Measurements from ENCODE around the gene HP1BP3.

HP1BP3 gene

DNA sequence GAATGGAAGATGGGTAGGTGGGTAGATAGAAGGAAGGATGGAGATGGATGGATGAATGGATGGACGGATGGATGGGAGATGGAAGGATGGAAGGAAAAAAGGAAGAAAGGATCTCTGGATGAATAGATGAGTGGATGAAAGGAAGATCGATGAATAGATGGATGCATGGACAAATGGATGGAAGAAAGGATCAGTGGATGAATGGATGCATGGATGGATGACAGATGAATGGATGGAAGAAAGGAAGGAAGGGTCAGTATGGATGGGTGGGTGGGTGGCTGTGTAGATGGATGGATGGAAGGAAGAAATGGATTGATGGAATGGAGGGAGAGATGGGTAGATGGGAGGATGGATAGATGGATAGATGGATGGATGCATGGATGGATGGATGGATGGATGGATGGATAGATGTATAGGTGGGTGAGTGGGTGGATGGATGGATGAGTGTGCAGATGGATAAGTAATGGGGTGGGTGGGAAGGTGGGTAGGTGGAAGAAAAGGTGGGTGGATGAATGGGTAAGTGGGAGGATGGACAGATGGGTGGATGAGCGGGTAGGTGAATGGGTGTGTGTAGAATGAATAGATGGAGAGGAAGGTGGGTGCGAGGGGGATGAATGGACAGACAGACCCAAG, 83.9 kb downstream of the HP1BP3 start:
- Histone ChIP-seq H3K9me3 (ENCODE audit: insufficient read depth, low read depth, low read length) (no peaks in the 10 kb centered on the region), H3K27me3 (ENCODE audit: insufficient read depth, low read length) (no peaks in the 10 kb centered on the region), H3K9ac (ENCODE audit: low read depth, low read length) (no peak overlapping the region), H3K27ac (ENCODE audit: low read length) (no peak overlapping the region), H3K4me1 (ENCODE audit: insufficient read depth, low read length) (no peaks in the 10 kb centered on the region), H3K4me3 (ENCODE audit: low read length) (no peak overlapping the region), H3K36me3 (ENCODE audit: insufficient read depth, low read depth, low read length) (no peaks in the 10 kb centered on the region)

DNA sequence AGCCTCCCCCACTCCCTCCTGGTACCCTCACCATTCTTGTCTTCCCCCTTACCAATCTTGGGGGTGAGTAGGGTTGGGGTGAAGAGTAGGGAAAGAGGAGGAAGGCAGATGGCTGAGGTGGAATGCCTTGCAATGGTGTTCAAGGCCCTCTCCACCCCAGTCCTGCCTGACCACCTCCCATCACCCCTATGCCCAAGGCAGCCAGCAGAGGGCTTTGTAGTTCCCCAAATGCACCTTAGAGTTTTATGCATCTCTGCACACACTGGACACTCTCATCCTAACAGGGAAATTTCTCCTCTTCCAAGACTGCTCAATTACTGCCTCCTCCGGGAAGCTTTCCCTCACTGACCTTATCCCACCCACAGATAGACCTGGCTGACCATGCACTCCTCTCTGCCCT, 84.7 kb downstream of the HP1BP3 start:
- H3K27me3 ChIP-seq (ENCODE audit: insufficient read depth, low read length) = no peaks in the 10 kb centered on the region
- no peak overlapping the region for H3K9ac ChIP-seq (ENCODE audit: low read depth, low read length)
- 0 out of 2 replicates have a peak, but pooled peaks cover 2% of the 10 kb centered on the region for H3K4me1 ChIP-seq (ENCODE audit: insufficient read depth, low read length)
- no peak overlapping the region for H3K27ac ChIP-seq (ENCODE audit: low read length)
- no peaks in the 10 kb centered on the region for H3K9me3 ChIP-seq (ENCODE audit: insufficient read depth, low read depth, low read length)
- H3K4me3 ChIP-seq (ENCODE audit: low read length) = no peak overlapping the region
- no peaks in the 10 kb centered on the region for H3K36me3 ChIP-seq (ENCODE audit: insufficient read depth, low read depth, low read length)

DNA sequence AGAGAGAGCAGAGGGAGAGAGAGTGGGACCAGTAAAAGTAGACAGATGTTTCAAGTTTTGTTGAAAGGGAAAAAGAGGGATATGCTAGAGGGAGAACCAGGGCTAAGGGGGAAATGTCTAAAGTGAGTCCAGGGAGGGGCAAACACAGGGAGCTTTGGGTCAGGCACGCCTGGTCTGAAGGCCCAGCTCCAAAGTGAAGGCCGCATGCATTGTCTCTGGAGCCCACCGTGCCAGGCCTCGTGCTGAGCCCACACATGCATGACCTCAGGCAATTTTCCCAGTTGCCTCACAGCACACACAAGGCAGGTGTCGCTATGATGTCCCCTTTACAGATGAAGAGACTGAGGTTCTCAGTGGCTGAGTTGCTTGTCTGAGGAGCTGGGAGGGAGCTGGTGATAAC, 85.3 kb downstream of the HP1BP3 start:
- Histone ChIP-seq H3K36me3 (ENCODE audit: insufficient read depth, low read depth, low read length) (no peaks in the 10 kb centered on the region), H3K4me1 (ENCODE audit: insufficient read depth, low read length) (0 out of 2 replicates have a peak, but pooled peaks cover 5% of the 10 kb centered on the region), H3K27me3 (ENCODE audit: insufficient read depth, low read length) (no peaks in the 10 kb centered on the region), H3K27ac (ENCODE audit: low read length) (no peak overlapping the region), H3K9me3 (ENCODE audit: insufficient read depth, low read depth, low read length) (no peaks in the 10 kb centered on the region), H3K4me3 (ENCODE audit: low read length) (no peak overlapping the region), H3K9ac (ENCODE audit: low read depth, low read length) (no peak overlapping the region)

DNA sequence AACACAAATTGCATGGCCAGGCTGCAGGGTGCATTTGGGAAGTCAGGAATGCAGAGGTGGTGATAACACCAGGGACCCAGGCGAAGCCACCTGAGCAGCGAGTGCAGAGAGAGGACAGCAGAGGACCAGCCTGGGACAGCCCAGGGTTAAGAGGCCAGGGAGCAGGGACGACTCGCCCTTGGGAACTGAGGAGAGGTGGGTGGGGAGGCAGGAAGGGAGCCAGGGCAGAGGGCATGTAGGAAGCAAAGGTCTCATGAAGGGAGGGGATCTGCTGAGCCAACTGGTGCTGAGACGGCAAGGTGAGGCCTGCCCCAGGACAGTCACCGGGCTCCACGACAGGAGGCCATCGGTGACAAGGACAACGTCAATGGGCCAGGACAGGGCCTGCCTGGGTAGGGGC, 85.7 kb downstream of the HP1BP3 start:
- Histone ChIP-seq H3K27me3 (ENCODE audit: insufficient read depth, low read length) (no peaks in the 10 kb centered on the region), H3K4me3 (ENCODE audit: low read length) (no peak overlapping the region), H3K9me3 (ENCODE audit: insufficient read depth, low read depth, low read length) (no peaks in the 10 kb centered on the region), H3K27ac (ENCODE audit: low read length) (no peak overlapping the region), H3K36me3 (ENCODE audit: insufficient read depth, low read depth, low read length) (no peaks in the 10 kb centered on the region), H3K4me1 (ENCODE audit: insufficient read depth, low read length) (0 out of 2 replicates have a peak, but pooled peaks cover 5% of the 10 kb centered on the region), H3K9ac (ENCODE audit: low read depth, low read length) (no peak overlapping the region)

DNA sequence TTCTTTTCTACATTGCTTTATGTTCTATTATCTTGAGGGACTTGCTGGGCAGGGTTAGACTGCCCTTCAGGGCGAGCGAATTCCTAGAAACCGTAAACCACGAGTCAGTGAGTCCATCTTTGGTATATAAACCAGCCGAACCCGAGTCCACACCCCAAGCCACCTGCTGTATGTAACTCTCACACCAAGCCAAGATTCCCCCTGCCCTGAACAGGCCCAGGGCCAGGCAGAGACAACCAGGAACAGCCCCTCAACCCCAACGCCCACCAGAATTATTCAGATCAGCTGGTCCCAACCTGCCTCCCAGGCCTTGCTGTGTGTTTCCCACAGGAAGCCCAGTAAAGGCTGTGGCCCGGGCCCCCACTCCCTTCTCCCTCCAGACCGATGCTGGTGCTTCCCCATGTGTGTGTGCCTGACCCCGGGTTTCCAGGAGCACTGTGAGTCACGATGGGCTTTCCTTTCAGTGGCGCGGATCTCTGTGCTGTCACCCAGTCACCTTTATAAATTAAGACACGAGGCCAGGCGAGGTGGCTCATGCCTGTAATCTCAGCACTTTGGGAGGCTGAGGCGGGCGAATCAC, 86.4 kb downstream of the HP1BP3 start:
- Histone ChIP-seq H3K9ac (ENCODE audit: low read depth, low read length) (no peak overlapping the region), H3K4me3 (ENCODE audit: low read length) (no peak overlapping the region), H3K36me3 (ENCODE audit: insufficient read depth, low read depth, low read length) (no peaks in the 10 kb centered on the region), H3K4me1 (ENCODE audit: insufficient read depth, low read length) (0 out of 2 replicates have a peak, but pooled peaks cover 5% of the 10 kb centered on the region), H3K9me3 (ENCODE audit: insufficient read depth, low read depth, low read length) (no peaks in the 10 kb centered on the region), H3K27ac (ENCODE audit: low read length) (no peak overlapping the region), H3K27me3 (ENCODE audit: insufficient read depth, low read length) (no peaks in the 10 kb centered on the region)

DNA sequence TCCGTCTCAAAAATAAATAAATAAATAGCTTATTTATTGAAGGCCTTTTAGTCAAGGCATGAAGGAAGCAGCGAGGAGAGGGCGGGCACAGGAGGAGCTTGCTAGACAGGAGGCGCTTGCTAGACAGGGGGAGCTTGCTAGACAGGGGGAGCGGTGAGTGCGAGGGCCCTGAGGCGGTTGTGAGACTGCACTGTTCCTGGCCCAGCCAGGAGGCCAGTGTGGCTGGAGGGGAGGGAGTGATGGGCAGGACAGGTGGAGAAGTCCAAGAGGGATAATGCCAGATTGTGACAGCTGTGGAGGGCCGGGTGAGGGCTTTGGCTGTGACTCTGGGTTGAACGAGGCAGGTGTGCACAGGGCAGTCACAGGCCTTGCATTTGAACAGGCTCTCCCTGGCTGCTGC, 87.5 kb downstream of the HP1BP3 start:
- Histone ChIP-seq H3K27me3 (ENCODE audit: insufficient read depth, low read length) (no peaks in the 10 kb centered on the region), H3K9ac (ENCODE audit: low read depth, low read length) (no peak overlapping the region), H3K4me3 (ENCODE audit: low read length) (no peak overlapping the region), H3K9me3 (ENCODE audit: insufficient read depth, low read depth, low read length) (no peaks in the 10 kb centered on the region), H3K27ac (ENCODE audit: low read length) (no peak overlapping the region), H3K4me1 (ENCODE audit: insufficient read depth, low read length) (0 out of 2 replicates have a peak, but pooled peaks cover 5% of the 10 kb centered on the region), H3K36me3 (ENCODE audit: insufficient read depth, low read depth, low read length) (no peaks in the 10 kb centered on the region)

DNA sequence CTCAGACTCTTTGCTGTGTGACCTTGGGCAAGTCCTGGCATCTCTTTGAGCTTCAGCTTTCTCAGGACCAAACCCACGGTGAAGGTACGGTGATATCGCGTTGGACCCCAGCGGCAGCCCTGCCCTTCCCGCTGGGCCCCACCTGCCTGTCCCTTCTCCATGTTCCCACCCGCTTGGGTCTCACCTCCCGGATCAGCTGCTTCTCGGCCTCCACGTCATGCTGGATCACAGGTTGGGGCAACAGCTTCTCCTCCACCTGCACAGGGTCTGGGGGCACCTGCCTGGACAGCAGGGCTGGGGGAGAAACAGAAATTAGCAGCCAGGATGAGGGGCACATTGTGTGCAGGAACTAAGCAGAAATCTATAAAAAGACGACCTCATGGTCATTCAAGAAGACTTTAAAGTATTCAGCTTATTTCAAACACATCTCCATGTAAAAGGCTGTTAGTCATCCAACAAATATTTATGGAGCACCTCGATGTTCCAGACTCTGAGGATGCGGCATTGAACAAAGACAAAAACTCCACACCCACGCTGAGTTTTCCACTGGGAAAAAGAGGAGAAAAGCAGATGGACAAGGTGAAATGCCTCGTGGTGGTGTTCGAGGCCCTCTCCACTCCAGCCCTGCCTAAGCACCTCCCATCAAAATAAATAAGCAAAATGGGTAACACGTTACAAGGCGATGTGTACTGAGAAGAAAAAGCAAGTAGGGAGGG, 88.8 kb downstream of the HP1BP3 start:
- Histone ChIP-seq H3K9me3 (ENCODE audit: insufficient read depth, low read depth, low read length) (no peaks in the 10 kb centered on the region), H3K4me1 (ENCODE audit: insufficient read depth, low read length) (0 out of 2 replicates have a peak, but pooled peaks cover 5% of the 10 kb centered on the region), H3K27ac (ENCODE audit: low read length) (no peak overlapping the region), H3K27me3 (ENCODE audit: insufficient read depth, low read length) (no peaks in the 10 kb centered on the region), H3K4me3 (ENCODE audit: low read length) (no peak overlapping the region), H3K9ac (ENCODE audit: low read depth, low read length) (no peak overlapping the region), H3K36me3 (ENCODE audit: insufficient read depth, low read depth, low read length) (no peaks in the 10 kb centered on the region)

DNA sequence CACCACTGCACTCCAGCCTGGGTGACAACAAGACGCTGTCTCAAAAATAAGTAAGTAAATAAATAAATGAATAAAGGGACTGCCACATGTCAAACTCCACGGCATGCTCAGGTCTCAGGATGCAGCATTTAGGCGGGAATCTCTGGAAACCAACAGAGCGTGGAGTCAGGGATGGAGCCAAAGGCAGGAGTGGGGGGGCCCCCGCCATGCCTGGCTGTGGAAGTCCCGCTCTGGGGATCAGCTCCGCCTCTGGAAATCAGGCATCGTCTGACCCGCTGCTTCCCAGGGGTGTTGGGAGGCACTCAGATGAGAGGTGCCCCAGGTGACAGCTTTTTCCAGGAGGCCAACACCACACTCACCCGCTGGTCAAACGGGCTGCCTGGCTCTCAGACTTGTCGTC, 89.5 kb downstream of the HP1BP3 start:
- Histone ChIP-seq H3K27me3 (ENCODE audit: insufficient read depth, low read length) (no peaks in the 10 kb centered on the region), H3K27ac (ENCODE audit: low read length) (no peak overlapping the region), H3K9me3 (ENCODE audit: insufficient read depth, low read depth, low read length) (no peaks in the 10 kb centered on the region), H3K4me1 (ENCODE audit: insufficient read depth, low read length) (0 out of 2 replicates have a peak, but pooled peaks cover 5% of the 10 kb centered on the region), H3K9ac (ENCODE audit: low read depth, low read length) (no peak overlapping the region), H3K4me3 (ENCODE audit: low read length) (peak overlapping the region; percentile 86; the same call in 1 of the 2 replicates), H3K36me3 (ENCODE audit: insufficient read depth, low read depth, low read length) (no peaks in the 10 kb centered on the region)

DNA sequence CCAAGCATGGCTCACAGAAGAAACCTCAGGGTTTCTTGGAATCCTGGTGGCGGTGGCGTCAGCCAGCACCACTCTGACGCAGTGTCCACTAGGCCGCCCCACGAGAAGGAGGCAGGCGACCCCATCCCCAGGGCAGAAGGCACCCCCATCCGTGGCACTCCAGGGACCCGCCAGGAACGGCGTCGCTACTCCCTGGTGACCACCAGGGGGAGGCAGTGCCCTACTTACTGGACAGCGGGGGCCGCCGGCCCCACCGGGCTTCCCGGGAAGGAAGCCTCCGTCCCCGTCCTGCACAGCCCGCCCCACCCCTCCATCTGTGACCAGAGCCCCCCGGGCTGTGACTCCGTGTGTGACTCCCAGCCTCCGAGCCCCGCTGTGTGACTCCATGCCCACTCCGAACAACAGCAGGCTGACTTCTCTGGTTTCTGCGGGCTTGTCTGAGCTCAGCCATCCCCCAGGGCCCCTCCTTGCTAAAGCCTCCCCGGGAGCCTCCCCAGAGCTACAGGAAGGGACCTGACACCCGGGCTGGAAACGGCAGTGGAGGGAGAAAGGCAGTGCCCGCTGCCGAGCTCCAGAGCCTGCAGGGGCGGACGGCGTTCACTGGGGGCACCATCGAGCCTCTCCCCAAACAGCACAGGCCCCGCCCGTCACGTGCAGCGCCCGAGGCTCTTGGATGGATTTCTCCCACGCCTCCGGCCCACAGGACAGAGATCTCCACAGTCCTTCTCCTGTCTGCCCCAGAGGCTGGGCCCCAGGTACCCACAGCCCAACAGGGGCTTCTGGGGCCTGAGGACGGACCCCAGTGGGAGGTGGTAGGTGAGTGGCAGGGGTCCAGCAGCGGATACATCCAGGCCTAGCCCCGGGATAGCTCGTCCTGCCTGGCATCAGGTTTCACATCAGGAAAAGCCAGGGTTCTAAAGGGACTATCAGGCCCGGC, 90.4 kb downstream of the HP1BP3 start:
- Histone ChIP-seq H3K9ac (ENCODE audit: low read depth, low read length) (peak overlapping the region; percentile 83; the same call in 1 of the 2 replicates), H3K4me3 (ENCODE audit: low read length) (peak overlapping the region; percentile 86), H3K4me1 (ENCODE audit: insufficient read depth, low read length) (0 out of 2 replicates have a peak, but pooled peaks cover 5% of the 10 kb centered on the region), H3K27ac (ENCODE audit: low read length) (peak overlapping the region; percentile 39), H3K36me3 (ENCODE audit: insufficient read depth, low read depth, low read length) (no peaks in the 10 kb centered on the region), H3K27me3 (ENCODE audit: insufficient read depth, low read length) (no peaks in the 10 kb centered on the region), H3K9me3 (ENCODE audit: insufficient read depth, low read depth, low read length) (no peaks in the 10 kb centered on the region)

DNA sequence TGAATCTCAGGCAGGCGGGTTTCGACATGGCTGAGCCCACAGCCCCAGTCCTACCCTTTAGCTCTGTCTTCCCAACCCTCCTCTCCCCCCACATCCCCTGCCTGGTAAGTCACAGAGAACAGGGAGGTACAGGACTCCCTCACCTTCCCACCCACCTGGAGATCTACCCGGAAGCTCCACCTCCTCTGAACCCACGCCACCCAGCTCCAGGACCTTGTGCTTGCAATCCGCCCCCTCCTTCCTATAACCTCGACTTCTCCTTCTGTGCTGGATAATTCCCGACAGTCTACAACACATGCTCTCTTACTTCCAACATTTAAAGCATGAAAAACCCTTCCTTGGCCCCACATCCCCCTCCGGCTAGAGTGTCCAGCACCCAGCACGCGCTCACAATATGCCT, 91.6 kb downstream of the HP1BP3 start:
- Histone ChIP-seq H3K36me3 (ENCODE audit: insufficient read depth, low read depth, low read length) (no peaks in the 10 kb centered on the region), H3K9me3 (ENCODE audit: insufficient read depth, low read depth, low read length) (no peaks in the 10 kb centered on the region), H3K4me1 (ENCODE audit: insufficient read depth, low read length) (0 out of 2 replicates have a peak, but pooled peaks cover 5% of the 10 kb centered on the region), H3K4me3 (ENCODE audit: low read length) (no peak overlapping the region), H3K27ac (ENCODE audit: low read length) (no peak overlapping the region), H3K9ac (ENCODE audit: low read depth, low read length) (no peak overlapping the region), H3K27me3 (ENCODE audit: insufficient read depth, low read length) (no peaks in the 10 kb centered on the region)

DNA sequence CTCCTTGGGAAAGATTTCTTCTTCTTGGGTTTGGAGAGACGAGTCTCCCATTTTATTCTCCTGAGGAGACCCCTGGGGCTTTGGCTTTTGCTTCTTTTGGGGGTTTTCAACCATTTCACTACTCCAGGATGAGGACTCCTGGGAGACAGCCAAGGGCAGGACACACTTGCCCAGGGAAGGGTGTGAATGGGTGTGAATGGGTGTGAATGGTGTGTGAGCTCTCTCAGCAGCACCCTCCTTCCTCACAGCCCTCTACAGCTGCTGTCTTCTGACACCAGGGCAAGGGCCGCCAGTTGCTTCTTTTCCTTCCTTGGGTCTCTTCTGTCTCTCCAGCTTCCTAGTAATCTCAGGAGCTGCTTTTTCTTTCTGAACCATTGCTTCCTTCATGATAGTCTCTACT, 93.5 kb downstream of the HP1BP3 start:
- Histone ChIP-seq H3K4me3 (ENCODE audit: low read length) (no peak overlapping the region), H3K9ac (ENCODE audit: low read depth, low read length) (no peak overlapping the region), H3K27me3 (ENCODE audit: insufficient read depth, low read length) (no peaks in the 10 kb centered on the region), H3K36me3 (ENCODE audit: insufficient read depth, low read depth, low read length) (no peaks in the 10 kb centered on the region), H3K4me1 (ENCODE audit: insufficient read depth, low read length) (0 out of 2 replicates have a peak, but pooled peaks cover 5% of the 10 kb centered on the region), H3K27ac (ENCODE audit: low read length) (no peak overlapping the region), H3K9me3 (ENCODE audit: insufficient read depth, low read depth, low read length) (no peaks in the 10 kb centered on the region)

Data from iPS-20b (cell line).